Prostate gland (tissue), 2 donors: ENCODE measurements around the gene CFAP99. TPM values are rescaled to one million over a fixed set of nuclear protein-coding genes. Genes with fewer than 3 reads are reported as not detected.

ENCODE experiments used
- DNase-seq: peaks from one replicate; pipeline ENCODE4 v3.0.0-alpha.2; 2019; ENCODE audit warnings: low spot score
- H3K27ac ChIP-seq, 2 donors: fragments of 200-600 bp; sonication (generic); 2 replicates each; pipeline ENCODE4 v1.5.1; 2017 to 2019
- H3K27me3 ChIP-seq: fragments of 200-600 bp; sonication (generic); replicated peaks from 2 replicates; pipeline ENCODE4 v1.5.1; 2019; ENCODE audit not compliant: insufficient read depth
- H3K36me3 ChIP-seq, 2 donors: fragments of 200-600 bp; sonication (generic); 1 replicate in 1 of 2; 2 replicates in 1 of 2; pipeline versions ENCODE4 v1.5.1 to v1.8.1; 2017 to 2019
- H3K4me1 ChIP-seq: fragments of 200-600 bp; sonication (generic); replicated peaks from 2 replicates; pipeline ENCODE4 v1.5.1; 2019
- H3K4me3 ChIP-seq, 2 donors: fragments of 200-600 bp; sonication (generic); 2 replicates each; pipeline ENCODE4 v1.5.1; 2017 to 2019
- H3K9me3 ChIP-seq: fragments of 200-600 bp; sonication (generic); 2 replicates; pipeline ENCODE4 v1.5.1; 2017
- CTCF ChIP-seq, 4 experiments: fragments of 200-600 bp in 2 of 4; fragments of 450-650 bp in 2 of 4; sonication (generic) in 2 of 4; IDR thresholded peaks; 1 replicate in 3 of 4; 2 replicates in 1 of 4; pipeline ENCODE4 v1.5.1; 2016 to 2019; ENCODE audit warnings: antibody characterized with exemption in 4 of 4, mild to moderate bottlenecking in 2 of 4, moderate library complexity in 2 of 4
- POLR2A ChIP-seq: fragments of 450-650 bp; IDR thresholded peaks from one replicate; pipeline ENCODE4 v1.6.1; 2016; ENCODE audit warnings: antibody characterized with exemption, mild to moderate bottlenecking
- POLR2AphosphoS5 ChIP-seq: sonication (generic); formaldehyde crosslinking; IDR thresholded peaks from one replicate; pipeline ENCODE4 v1.6.1; 2017; ENCODE audit warnings: antibody characterized with exemption
- WGBS: methylation state at CpG from one replicate; pipeline ENCODE4 v1.1.5; 2018; 5-methylcytosine and 5-hydroxymethylcytosine counted together
- intact Hi-C: fragments of 100-400 bp; cut with DNase I; formaldehyde crosslinking; loops from one replicate; pipeline ENCODE4 v1.14.2; 2022
- total RNA-seq, 2 donors: library from RNA; depleted of rRNA; stranded (reverse); fragments of >200 nt; gene quantifications; one replicate each; pipeline ENCODE4 v1.1.0, GENCODE V29; 2016

Gene CFAP99
- total RNA-seq, 2 donors from 2014 or later, result 0.18 to 7.4 TPM

DNA sequence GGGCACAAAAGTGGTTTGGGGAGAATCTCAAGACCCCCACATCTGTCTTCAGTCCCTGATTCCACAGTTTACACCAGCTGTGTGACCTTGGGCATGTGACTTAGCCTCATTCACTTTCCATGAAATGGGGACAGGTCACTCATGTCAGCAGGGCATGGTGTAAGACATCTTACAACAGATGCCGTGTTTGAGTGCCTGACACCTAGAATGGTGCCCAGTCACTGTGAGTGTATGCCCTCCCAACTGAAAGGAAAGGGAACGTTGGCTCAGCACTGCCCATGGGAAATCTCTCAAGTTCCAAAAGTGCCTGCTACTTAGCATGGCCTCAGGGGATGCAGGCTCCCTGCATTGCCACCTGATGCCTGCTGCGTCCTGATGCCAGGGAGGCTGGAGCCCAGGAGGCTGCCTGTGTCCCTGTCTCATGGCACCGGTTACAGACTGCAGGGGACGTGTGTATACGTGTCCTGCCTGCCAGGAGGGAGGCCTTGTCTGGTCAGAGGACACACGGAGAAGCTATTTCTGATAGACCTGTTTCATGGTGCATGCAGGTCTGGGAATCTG, 82.4 kb downstream of the CFAP99 start:
- intact Hi-C loops, result no loop called here
- Histone ChIP-seq H3K27ac (no peak overlapping the region), H3K27me3 (no peaks in the 10 kb centered on the region), H3K9me3 (no peaks in the 10 kb centered on the region), H3K36me3 (no peaks in the 10 kb centered on the region), H3K4me3 (no peak overlapping the region), H3K4me1 (no peaks in the 10 kb centered on the region)
- no peak for TF ChIP-seq POLR2A
- TF ChIP-seq CTCF (IDR thresholded peaks at IDR 0.05), result no peak
- no peak for TF ChIP-seq POLR2AphosphoS5
- DNase-seq, result no peak
- 84% methylated on average over 7 of the region's 7 CpGs for WGBS

DNA sequence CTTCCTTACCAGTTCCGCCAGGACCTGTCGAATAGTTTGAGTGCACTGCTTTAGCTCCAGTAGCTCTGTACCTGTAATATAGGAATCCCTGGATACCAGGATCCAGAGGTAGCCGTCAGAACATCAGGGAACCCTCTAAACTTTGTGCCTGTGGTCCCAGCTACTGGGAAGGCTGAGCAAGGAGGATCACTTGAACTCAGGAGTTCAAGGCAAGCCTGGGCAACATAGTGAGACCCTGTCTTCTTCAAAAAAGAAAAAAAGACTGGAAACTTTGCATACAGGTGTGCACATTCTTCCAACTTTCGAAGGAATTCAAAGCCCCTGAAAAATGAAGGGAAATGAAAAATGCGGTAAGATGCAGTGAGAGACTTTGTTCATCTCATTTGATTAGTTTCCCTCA, 85.1 kb downstream of the CFAP99 start:
- intact Hi-C loops, result no loop called here
- H3K27ac ChIP-seq, result no peak overlapping the region
- WGBS, result 96% methylated on average over 5 of the region's 5 CpGs
- H3K27me3 ChIP-seq, result no peaks in the 10 kb centered on the region
- H3K4me3 ChIP-seq, result no peak overlapping the region
- no peaks in the 10 kb centered on the region for H3K36me3 ChIP-seq
- H3K9me3 ChIP-seq, result no peaks in the 10 kb centered on the region
- no peaks in the 10 kb centered on the region for H3K4me1 ChIP-seq
- TF ChIP-seq POLR2AphosphoS5 (no peak), CTCF (IDR thresholded peaks at IDR 0.05) (no peak), POLR2A (no peak)
- no peak for DNase-seq

- no peaks in the 10 kb centered on the region for H3K27me3 ChIP-seq
- intact Hi-C loops, result no loop called here
- H3K36me3 ChIP-seq, result no peaks in the 10 kb centered on the region
- no peaks in the 10 kb centered on the region for H3K9me3 ChIP-seq
- H3K27ac ChIP-seq, result no peak overlapping the region
- DNase-seq, result no peak
- TF ChIP-seq POLR2AphosphoS5, result no peak
- no peak for TF ChIP-seq POLR2A
- TF ChIP-seq CTCF (IDR thresholded peaks at IDR 0.05), result no peak
- no peaks in the 10 kb centered on the region for H3K4me1 ChIP-seq
- H3K4me3 ChIP-seq, result no peak overlapping the region
- 98% methylated on average over 4 of the region's 4 CpGs for WGBS
These were observed 88.5 kb downstream of the CFAP99 start for GRCh38 chr4:2507259-2507658.

GRCh38 chr4:2507855-2508254, 89.1 kb downstream of the CFAP99 start:
- no peak overlapping the region for H3K27ac ChIP-seq
- peaks cover 6% of the 10 kb centered on the region in 2 donors for H3K36me3 ChIP-seq
- no peaks in the 10 kb centered on the region for H3K4me1 ChIP-seq
- H3K9me3 ChIP-seq, result no peaks in the 10 kb centered on the region
- no peaks in the 10 kb centered on the region for H3K27me3 ChIP-seq
- TF ChIP-seq POLR2AphosphoS5 (no peak), POLR2A (no peak), CTCF (IDR thresholded peaks at IDR 0.05) (no peak)
- WGBS, result 89% methylated on average over 7 of the region's 7 CpGs
- no peak overlapping the region for H3K4me3 ChIP-seq
- intact Hi-C loops, result no loop called here
- no peak for DNase-seq
